SU-DHL-6 (cell line): ENCODE results near the gene CCR6.

ENCODE experiments used
- H2AFZ ChIP-seq: fragments of 200-600 bp; sonication (generic); 2 replicates; pipeline ENCODE4 v1.6.1; 2014; ENCODE audit warnings: low read depth, mild to moderate bottlenecking, moderate library complexity, mixed read lengths, antibody characterized with exemption, low read length; ENCODE audit not compliant: severe bottlenecking
- H3F3A ChIP-seq: fragments of 200-600 bp; shearing (Covaris generic); 2 replicates; pipeline ENCODE4 v1.6.0; 2016; ENCODE audit warnings: antibody characterized with exemption, mild to moderate bottlenecking; ENCODE audit not compliant: insufficient read depth
- H3K27ac ChIP-seq: fragments of 200-600 bp; sonication (generic); 2 replicates; pipeline ENCODE4 v1.5.1; 2016; ENCODE audit warnings: low read depth, mild to moderate bottlenecking, low read length, moderate library complexity, mixed read lengths
- H3K27me3 ChIP-seq: fragments of 200-600 bp; sonication (generic), shearing (Covaris generic); 2 replicates; pipeline ENCODE4 v1.6.0; 2014; ENCODE audit warnings: mild to moderate bottlenecking, low read length
- H3K36me3 ChIP-seq: fragments of 200-600 bp; sonication (generic); 2 replicates; pipeline ENCODE4 v1.6.1; 2014; ENCODE audit warnings: mild to moderate bottlenecking, low read length, mixed read lengths
- H3K4me2 ChIP-seq: fragments of 300-600, 200-600 bp; shearing (Covaris generic), sonication (generic); 2 replicates; pipeline ENCODE4 v1.6.0; 2014; ENCODE audit warnings: low read length, low read depth, mild to moderate bottlenecking; ENCODE audit not compliant: poor library complexity, severe bottlenecking
- H3K4me3 ChIP-seq: fragments of 200-600 bp; sonication (generic); 2 replicates; pipeline ENCODE4 v1.5.1; 2014; ENCODE audit warnings: antibody characterized with exemption, low read length, mild to moderate bottlenecking, mixed read lengths; ENCODE audit not compliant: insufficient read depth, poor library complexity, severe bottlenecking
- H3K79me2 ChIP-seq: fragments of 200-600 bp; sonication (generic); 2 replicates; pipeline ENCODE4 v1.6.1; 2014; ENCODE audit warnings: mild to moderate bottlenecking, low read length, moderate library complexity; ENCODE audit not compliant: insufficient read depth
- H3K9ac ChIP-seq: fragments of 200-600 bp; sonication (generic); 2 replicates; pipeline ENCODE4 v1.7.0; 2014; ENCODE audit warnings: mild to moderate bottlenecking, low read length
- H3K9me2 ChIP-seq: fragments of 200-600 bp; sonication (generic); replicated peaks from 2 replicates; pipeline ENCODE4 v1.6.1; 2014; ENCODE audit warnings: low read length; ENCODE audit not compliant: insufficient read depth
- H3K9me3 ChIP-seq: fragments of 200-600 bp; sonication (generic); 2 replicates; pipeline ENCODE4 v1.6.1; 2014; ENCODE audit warnings: low read length, mixed read lengths; ENCODE audit not compliant: insufficient read depth
- H4K20me1 ChIP-seq: fragments of 200-600 bp; sonication (generic); 2 replicates; pipeline ENCODE4 v1.6.1; 2014; ENCODE audit warnings: low read depth, mild to moderate bottlenecking, antibody characterized with exemption, low read length, moderate library complexity, mixed read lengths
- CTCF ChIP-seq: fragments of 200-600 bp; sonication (generic); IDR thresholded peaks from one replicate; pipeline ENCODE4 v1.5.1; 2017; ENCODE audit warnings: antibody characterized with exemption, mild to moderate bottlenecking, low read length, moderate library complexity; ENCODE audit not compliant: insufficient read depth, poor library complexity, severe bottlenecking
- EZH2phosphoT487 ChIP-seq: fragments of 200-600 bp; sonication (generic), shearing (Covaris generic); conservative IDR thresholded peaks from 2 replicates; pipeline ENCODE4 v1.6.1; 2018; ENCODE audit warnings: mild to moderate bottlenecking, antibody characterized with exemption, low read length, moderate library complexity, mixed read lengths

CCR6 gene

GRCh38 chr6:167099707-167100106 is 23.2 kb upstream of the CCR6 start:
- H3K4me2 ChIP-seq, result no peak overlapping the region
- H3K4me3 ChIP-seq, result no peak overlapping the region
- TF ChIP-seq EZH2phosphoT487 (no peak), CTCF (no peak)
- no peaks in the 10 kb centered on the region for H3K9me3 ChIP-seq
- no peaks in the 10 kb centered on the region for H4K20me1 ChIP-seq
- no peak overlapping the region for H3K9ac ChIP-seq
- no peaks in the 10 kb centered on the region for H3K9me2 ChIP-seq
- H3K27me3 ChIP-seq, result no peaks in the 10 kb centered on the region
- H2AFZ ChIP-seq, result no peak overlapping the region
- no peak overlapping the region for H3K27ac ChIP-seq
- H3F3A ChIP-seq, result peaks cover 4% of the 10 kb centered on the region; the same call in 1 of the 2 replicates
- H3K79me2 ChIP-seq, result no peaks in the 10 kb centered on the region
- H3K36me3 ChIP-seq, result no peaks in the 10 kb centered on the region

- Histone ChIP-seq H4K20me1 (no peaks in the 10 kb centered on the region), H3K4me3 (no peak overlapping the region), H3K4me2 (no peak overlapping the region), H3K36me3 (no peaks in the 10 kb centered on the region), H3K9ac (no peak overlapping the region), H3F3A (peaks cover under 1% of the 10 kb centered on the region; the same call in 1 of the 2 replicates), H3K9me3 (no peaks in the 10 kb centered on the region), H3K79me2 (no peaks in the 10 kb centered on the region), H3K27me3 (no peaks in the 10 kb centered on the region), H2AFZ (no peak overlapping the region), H3K9me2 (no peaks in the 10 kb centered on the region), H3K27ac (no peak overlapping the region)
- TF ChIP-seq EZH2phosphoT487, result no peak
- no peak for TF ChIP-seq CTCF
Measured at GRCh38 chr6:167100241-167100674, 22.6 kb upstream of the CCR6 start.

- H3K27ac ChIP-seq, result no peak overlapping the region
- no peak overlapping the region for H3K4me3 ChIP-seq
- H3K9ac ChIP-seq, result no peak overlapping the region
- H3K9me3 ChIP-seq, result no peaks in the 10 kb centered on the region
- no peak overlapping the region for H3K4me2 ChIP-seq
- no peaks in the 10 kb centered on the region for H3K36me3 ChIP-seq
- no peaks in the 10 kb centered on the region for H4K20me1 ChIP-seq
- H3K79me2 ChIP-seq, result no peaks in the 10 kb centered on the region
- H2AFZ ChIP-seq, result no peak overlapping the region
- H3K9me2 ChIP-seq, result no peaks in the 10 kb centered on the region
- TF ChIP-seq CTCF (no peak), EZH2phosphoT487 (no peak)
- H3F3A ChIP-seq, result no peaks in the 10 kb centered on the region
- no peaks in the 10 kb centered on the region for H3K27me3 ChIP-seq
Measured at GRCh38 chr6:167102318-167102717, 20.6 kb upstream of the CCR6 start.
